ENCODE measurements around the gene KCTD11.

Gene KCTD11

GRCh38 chr17:7351665-7352502 is at the start of gene KCTD11:
Gene KCTD11 (plus strand): TSS chr17:7352162.
- DNase-seq, result peak in 1 of 2 experiments; percentile 53

DNA sequence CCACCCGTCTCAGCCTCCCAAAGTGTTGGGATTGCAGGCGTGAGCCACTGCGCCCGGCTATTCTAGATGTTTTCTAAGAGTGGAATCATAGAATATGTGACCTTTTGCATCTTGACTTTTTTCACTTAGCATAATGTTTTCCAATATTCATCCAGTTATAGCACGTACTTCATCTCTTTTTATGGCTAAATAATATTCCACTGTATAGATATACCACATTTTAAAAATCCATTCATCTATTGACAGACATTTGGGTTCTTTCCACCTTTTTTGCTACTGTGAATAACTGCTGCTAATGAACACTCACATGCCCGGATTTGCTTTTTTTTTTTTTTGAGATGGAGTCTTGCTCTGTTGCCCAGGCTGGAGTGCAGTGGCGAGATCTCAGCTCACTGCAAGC is 47.8 kb upstream of the KCTD11 start:
- DNase-seq, result no peak

DNA sequence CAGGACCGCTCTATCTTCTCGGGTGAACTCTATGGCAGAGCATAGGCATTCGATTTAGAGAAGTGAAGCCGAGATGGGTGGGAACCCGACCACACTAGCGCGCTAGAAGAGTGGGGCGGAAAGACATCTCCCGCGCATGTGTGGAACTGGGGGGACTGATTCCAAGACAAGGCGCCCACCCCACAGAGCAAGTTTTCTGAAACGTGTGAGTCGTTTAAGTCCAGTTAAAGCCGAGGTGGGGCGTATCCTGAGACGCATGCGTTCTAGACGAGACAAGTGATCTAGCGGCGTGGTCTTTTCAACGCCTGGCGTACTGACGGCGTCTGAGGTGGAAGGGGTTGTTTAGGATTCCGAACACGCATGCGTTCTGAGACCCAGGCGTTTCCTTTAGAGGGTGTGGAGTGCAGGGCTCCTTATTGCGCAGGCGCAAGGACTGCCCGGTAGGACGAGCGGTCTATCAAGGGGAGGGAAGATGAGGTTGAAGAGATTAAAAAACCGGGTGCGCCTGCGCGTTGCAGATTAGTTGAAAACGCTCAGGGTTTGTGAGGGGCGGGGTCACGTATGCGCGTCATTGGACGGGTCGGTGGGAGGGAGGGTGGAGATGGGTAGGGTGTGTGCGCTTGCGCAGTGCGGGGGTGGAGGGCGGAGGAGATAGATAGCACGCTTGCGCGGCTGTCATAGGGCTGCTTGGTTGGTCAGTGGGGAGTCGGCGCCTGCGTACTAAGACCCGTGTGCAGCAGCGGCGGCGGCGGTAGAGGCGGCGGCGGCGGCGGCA is 44.9 kb upstream of the KCTD11 start, which contains the start of gene EIF5A:
Gene EIF5A (plus strand): TSS at position 718 of the 775 bp plus-strand sequence. CDS start 2,008 bp downstream, outside the sequence.
- peak; percentile 99 to 100 for DNase-seq

DNA sequence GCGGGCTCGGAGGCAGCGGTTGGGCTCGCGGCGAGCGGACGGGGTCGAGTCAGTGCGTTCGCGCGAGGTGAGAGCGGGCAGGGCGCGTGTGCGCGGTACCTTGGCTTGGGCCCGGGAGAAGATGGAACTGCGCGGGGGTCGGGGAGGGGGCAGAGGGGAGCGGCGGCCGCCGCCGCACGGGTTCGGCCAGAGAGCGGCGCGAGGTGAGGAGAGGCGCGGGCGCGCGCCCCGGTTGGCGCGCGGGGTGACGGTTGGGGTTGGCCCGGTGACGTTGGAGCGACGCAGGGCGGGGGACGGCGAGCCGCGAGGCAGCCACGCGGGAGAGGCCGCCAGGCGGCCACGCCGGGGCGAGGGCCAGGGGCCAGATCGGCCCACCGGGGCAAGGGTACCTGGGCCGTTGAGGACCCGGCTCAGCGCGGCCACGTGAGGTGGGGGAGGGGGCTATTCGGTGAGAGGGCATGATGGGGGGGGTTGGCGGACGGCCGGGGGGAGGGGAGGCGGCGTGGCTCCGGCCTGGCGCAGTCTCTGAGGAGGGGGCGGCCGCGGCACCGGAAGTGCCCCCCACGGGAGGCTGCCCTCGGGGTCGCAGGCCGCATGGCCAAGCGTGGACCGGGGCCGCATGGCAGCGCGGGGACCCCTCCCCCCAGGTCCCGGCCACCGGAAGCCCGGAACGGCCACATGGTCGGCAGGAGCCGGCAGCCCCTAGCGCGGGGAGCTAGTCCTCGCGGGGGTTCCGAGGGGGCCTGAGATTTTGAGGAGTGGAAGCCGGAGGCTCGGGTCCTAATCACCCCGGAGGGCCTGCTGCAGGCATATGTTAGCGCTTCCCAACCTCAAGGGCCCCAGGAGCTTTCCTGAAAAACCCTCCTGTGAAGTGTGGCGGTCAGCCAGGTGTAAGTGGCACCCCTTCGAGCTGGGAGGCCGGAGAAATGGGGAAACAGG is 44.0 kb upstream of the KCTD11 start:
- peak in 1 of 2 experiments; percentile 57 for DNase-seq

- peak; percentile 42 to 70 for DNase-seq
Measured at GRCh38 chr17:7308625-7309433, 43.1 kb upstream of the KCTD11 start.

- DNase-seq, result no peak
Measured at GRCh38 chr17:7309628-7310027, 42.3 kb upstream of the KCTD11 start.

GRCh38 chr17:7311110-7311705 is 40.8 kb upstream of the KCTD11 start:
- no peak for DNase-seq

DNA sequence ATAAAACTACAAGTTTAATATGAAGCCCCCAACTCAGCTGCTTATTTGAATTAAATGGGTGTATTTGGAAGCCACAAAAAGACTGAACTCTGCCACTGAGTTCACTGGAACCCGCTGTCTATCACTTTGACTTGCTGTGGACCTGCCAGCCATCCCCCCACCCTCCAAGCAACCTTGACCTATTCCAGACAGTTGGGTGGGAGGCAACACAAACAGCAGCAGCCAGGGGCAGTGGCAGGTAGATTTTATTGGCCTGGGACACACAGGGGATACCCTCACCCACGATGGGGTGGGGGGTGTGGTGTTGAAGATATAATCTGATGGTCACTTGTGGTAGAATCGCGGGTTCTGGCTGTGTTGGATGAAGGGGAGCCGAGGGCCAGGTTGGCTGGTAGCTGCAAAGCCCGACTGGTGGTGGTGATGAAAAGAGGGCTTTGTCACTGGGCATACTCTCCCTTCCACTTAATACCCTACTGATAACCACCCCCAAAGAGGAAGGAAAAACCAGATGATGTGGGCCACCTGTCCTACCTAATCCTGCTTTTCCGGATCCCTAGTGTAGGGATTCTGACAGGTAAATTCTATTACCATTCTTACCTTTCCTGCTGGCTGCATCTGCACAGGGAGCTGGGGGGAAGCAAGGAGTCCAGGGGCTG is 39.4 kb upstream of the KCTD11 start:
- DNase-seq, result no peak

- DNase-seq, result no peak
Measured at GRCh38 chr17:7313088-7313889, 38.7 kb upstream of the KCTD11 start.

GRCh38 chr17:7313890-7314718 is 37.9 kb upstream of the KCTD11 start:
- DNase-seq, result no peak

DNA sequence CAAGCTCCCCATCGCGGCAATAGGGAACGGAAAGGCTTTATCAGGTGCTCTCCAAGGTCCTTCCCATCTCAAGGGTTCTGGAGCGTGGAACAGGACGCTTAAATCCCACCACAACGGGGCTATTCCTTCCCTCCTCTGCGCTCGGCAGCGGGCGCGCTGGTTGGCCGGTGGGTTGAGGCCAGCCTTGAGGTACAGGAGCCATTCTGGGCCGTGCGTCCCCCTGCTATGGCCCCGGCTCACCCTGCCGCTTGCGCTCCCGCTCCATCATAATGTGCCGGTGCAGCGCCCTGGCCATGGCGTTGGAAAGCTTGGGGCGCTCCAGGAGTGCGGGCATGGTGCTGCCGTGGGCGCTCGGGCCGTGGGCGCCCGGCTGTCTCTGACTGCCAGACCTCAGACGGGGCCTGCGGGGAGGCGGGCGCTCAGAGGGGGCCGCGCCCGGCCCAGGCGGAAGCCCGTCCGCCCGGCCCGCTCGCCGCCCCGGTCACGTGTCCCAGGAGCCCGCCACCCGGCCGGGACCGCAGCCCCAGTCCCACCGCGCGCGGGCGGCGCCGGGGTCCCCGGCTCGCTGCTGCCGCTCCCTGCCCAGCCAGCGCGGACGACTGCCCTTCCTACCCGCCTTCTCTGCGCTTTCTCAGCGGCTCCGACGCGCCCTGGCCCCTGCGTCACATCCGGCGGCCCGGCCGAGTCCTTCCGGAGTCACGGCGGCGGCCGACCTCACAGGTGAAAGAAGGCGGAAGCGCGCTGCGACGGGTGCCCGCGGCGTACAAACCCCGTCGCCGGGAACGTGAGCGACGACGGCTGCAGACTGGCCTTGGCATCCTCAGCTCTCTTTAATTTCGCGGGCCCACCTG is 37.0 kb upstream of the KCTD11 start, which contains the start of gene GPS2:
Gene GPS2 (minus strand): TSS at position 642 of the 851 bp plus-strand sequence. CDS start 308 bp downstream, at position 334.
- peak; percentile 67 to 83 for DNase-seq

DNA sequence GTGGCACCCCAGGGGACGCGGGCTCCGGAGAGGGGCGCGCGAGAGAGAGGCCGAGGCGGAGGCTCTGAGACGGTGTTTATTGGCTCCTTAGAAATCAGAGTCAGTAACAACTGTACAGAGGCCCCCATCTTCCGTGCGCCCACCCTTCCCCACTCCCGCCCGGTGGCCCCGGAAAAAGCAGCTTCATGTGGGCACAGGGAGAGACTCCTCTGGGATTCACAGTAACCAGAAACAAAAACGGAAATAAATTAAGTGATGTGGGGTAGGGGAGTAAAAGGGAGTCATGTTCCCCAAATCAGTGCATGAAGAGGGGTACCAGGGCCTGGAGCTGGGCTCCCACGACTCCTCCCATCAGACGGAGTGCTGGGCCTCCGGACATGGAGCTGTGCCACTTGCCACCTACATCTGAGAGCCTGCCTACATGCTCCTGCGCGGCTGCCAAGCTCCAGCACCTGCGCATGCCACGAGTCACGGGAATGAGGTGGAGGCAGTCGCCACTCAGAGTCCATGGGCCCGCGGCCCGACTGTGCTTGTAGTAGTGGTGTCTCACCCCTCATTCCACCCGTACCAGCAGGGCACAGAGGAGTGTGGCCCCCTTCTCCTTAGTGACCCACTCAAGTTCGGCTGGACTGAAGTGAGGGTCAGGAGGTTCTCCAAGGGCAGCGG is 36.3 kb upstream of the KCTD11 start:
- no peak for DNase-seq

DNA sequence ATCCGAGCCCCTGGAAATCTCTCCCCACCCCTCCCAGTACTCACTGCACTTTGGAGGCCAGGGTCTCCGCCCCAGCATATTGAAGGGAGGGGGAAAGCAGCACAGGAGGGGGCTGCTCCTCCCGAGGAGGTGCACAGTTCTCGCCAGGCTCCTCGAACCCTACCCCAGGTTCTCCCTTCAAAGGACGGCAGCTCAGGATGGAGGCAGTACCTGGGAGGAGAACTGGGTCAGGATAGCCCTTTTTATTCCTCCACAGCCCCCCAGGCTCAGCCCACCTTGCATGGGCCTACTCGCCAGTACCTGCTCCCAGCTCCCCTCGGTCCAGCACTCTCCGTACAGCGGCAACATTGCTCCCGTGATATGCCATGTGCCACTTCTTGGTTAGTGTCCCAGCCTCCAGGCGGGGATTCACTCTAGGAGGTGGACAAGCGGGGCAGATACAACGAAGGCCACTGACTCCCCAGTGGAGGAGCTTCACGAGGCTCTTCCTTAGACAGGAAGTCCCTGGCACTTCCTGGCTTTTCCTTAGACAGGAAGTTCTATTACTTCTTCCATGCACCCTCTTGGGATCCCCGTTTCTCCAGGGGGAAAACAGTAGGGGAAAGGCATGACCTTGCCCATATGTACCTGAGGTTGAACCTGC is 34.7 kb upstream of the KCTD11 start:
- DNase-seq, result no peak

- no peak for DNase-seq
Measured at GRCh38 chr17:7318121-7318860, 33.7 kb upstream of the KCTD11 start.

- no peak for DNase-seq
Measured at GRCh38 chr17:7321466-7321865, 30.5 kb upstream of the KCTD11 start.

Data from NCI-H446 (cell line).